Measurements from ENCODE around the gene PAM. TPM values are rescaled to one million over a fixed set of nuclear protein-coding genes. Genes with fewer than 3 reads are reported as not detected.

PAM gene
- polyA plus RNA-seq, 1 donor (not counting 4 experiments of a cell fraction or from before 2014, with no cell fraction given), result 149 TPM

GRCh38 chr5:102933316-102933715 is 178.2 kb downstream of the PAM start:
- no peak for TF ChIP-seq EZH2 (IDR thresholded peaks at IDR 0.05; ENCODE audit: low read length)
- TF ChIP-seq, protein P1, sequence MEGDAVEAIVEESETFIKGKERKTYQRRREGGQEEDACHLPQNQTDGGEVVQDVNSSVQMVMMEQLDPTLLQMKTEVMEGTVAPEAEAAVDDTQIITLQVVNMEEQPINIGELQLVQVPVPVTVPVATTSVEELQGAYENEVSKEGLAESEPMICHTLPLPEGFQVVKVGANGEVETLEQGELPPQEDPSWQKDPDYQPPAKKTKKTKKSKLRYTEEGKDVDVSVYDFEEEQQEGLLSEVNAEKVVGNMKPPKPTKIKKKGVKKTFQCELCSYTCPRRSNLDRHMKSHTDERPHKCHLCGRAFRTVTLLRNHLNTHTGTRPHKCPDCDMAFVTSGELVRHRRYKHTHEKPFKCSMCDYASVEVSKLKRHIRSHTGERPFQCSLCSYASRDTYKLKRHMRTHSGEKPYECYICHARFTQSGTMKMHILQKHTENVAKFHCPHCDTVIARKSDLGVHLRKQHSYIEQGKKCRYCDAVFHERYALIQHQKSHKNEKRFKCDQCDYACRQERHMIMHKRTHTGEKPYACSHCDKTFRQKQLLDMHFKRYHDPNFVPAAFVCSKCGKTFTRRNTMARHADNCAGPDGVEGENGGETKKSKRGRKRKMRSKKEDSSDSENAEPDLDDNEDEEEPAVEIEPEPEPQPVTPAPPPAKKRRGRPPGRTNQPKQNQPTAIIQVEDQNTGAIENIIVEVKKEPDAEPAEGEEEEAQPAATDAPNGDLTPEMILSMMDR (optimal IDR thresholded peaks at IDR 0.05 in 1 of 3, IDR thresholded peaks at IDR 0.05 in 1 of 3, conservative IDR thresholded peaks at IDR 0.05 in 1 of 3; ENCODE audit: extremely low read depth in 1 of 3, insufficient read depth in 2 of 3, low read length in 3 of 3), result no peak
- no peaks in the 10 kb centered on the region for H3K79me2 ChIP-seq (ENCODE audit: control insufficient read depth, insufficient read depth, low read length)
- H3K9me3 ChIP-seq (ENCODE audit: control insufficient read depth, low read depth, low read length), result no peaks in the 10 kb centered on the region
- H3K4me3 ChIP-seq (ENCODE audit: control insufficient read depth in 2 of 3, extremely low read depth in 1 of 3, insufficient read depth in 2 of 3, low read depth in 1 of 3, low read length in 3 of 3), result no peak overlapping the region
- no peak overlapping the region for H3K27ac ChIP-seq (ENCODE audit: control insufficient read depth, insufficient read depth, low read length)
- peaks cover 0 to 3% of the 10 kb centered on the region in 2 experiments for H3K36me3 ChIP-seq (ENCODE audit: control insufficient read depth in 2 of 2, extremely low read depth in 1 of 2, insufficient read depth in 2 of 2, low read length in 2 of 2)
- no peaks in the 10 kb centered on the region for H3K27me3 ChIP-seq (ENCODE audit: control insufficient read depth, extremely low read depth, insufficient read depth, low read length)
- no peaks in the 10 kb centered on the region for H3K9me1 ChIP-seq (ENCODE audit: control insufficient read depth, extremely low read depth, insufficient read depth, low read length)
- H3K4me1 ChIP-seq (ENCODE audit: control insufficient read depth, extremely low read depth, insufficient read depth, low read length), result no peaks in the 10 kb centered on the region
- FAIRE-seq (no peak), DNase-seq (ENCODE audit: low read depth, low spot score) (no peak)
- H3K9ac ChIP-seq (ENCODE audit: control insufficient read depth, extremely low read depth, insufficient read depth, low read length), result no peak overlapping the region
- no peak overlapping the region for H3K4me2 ChIP-seq (ENCODE audit: control insufficient read depth, extremely low read depth, insufficient read depth, low read depth, low read length)
- no peaks in the 10 kb centered on the region for H4K20me1 ChIP-seq (ENCODE audit: control insufficient read depth, extremely low read depth, insufficient read depth, low read length)
- dilution Hi-C loops (cut with MboI; ENCODE audit: extremely low pct_ligation_motif_present, low sequenced_read_pairs), result no loop called here
- H2AFZ ChIP-seq (ENCODE audit: control insufficient read depth, low read length), result no peak overlapping the region

- H3K4me3 ChIP-seq (ENCODE audit: control insufficient read depth in 2 of 3, extremely low read depth in 1 of 3, insufficient read depth in 2 of 3, low read depth in 1 of 3, low read length in 3 of 3), result no peak overlapping the region
- no peak overlapping the region for H2AFZ ChIP-seq (ENCODE audit: control insufficient read depth, low read length)
- FAIRE-seq, result no peak
- no peaks in the 10 kb centered on the region for H3K79me2 ChIP-seq (ENCODE audit: control insufficient read depth, insufficient read depth, low read length)
- no peaks in the 10 kb centered on the region for H4K20me1 ChIP-seq (ENCODE audit: control insufficient read depth, extremely low read depth, insufficient read depth, low read length)
- H3K27me3 ChIP-seq (ENCODE audit: control insufficient read depth, extremely low read depth, insufficient read depth, low read length), result no peaks in the 10 kb centered on the region
- no peak overlapping the region for H3K9ac ChIP-seq (ENCODE audit: control insufficient read depth, extremely low read depth, insufficient read depth, low read length)
- no peaks in the 10 kb centered on the region for H3K9me3 ChIP-seq (ENCODE audit: control insufficient read depth, low read depth, low read length)
- H3K4me2 ChIP-seq (ENCODE audit: control insufficient read depth, extremely low read depth, insufficient read depth, low read depth, low read length), result no peak overlapping the region
- H3K36me3 ChIP-seq (ENCODE audit: control insufficient read depth in 2 of 2, extremely low read depth in 1 of 2, insufficient read depth in 2 of 2, low read length in 2 of 2), result peaks cover 0 to 3% of the 10 kb centered on the region in 2 experiments
- H3K9me1 ChIP-seq (ENCODE audit: control insufficient read depth, extremely low read depth, insufficient read depth, low read length), result no peaks in the 10 kb centered on the region
- no peak for DNase-seq (ENCODE audit: low read depth, low spot score)
- dilution Hi-C loops (cut with MboI; ENCODE audit: extremely low pct_ligation_motif_present, low sequenced_read_pairs), result no loop called here
- TF ChIP-seq, protein P1 (optimal IDR thresholded peaks at IDR 0.05 in 1 of 3, IDR thresholded peaks at IDR 0.05 in 1 of 3, conservative IDR thresholded peaks at IDR 0.05 in 1 of 3; ENCODE audit: extremely low read depth in 1 of 3, insufficient read depth in 2 of 3, low read length in 3 of 3), result no peak
- no peak for TF ChIP-seq EZH2 (IDR thresholded peaks at IDR 0.05; ENCODE audit: low read length)
- H3K27ac ChIP-seq (ENCODE audit: control insufficient read depth, insufficient read depth, low read length), result no peak overlapping the region
- H3K4me1 ChIP-seq (ENCODE audit: control insufficient read depth, extremely low read depth, insufficient read depth, low read length), result no peaks in the 10 kb centered on the region
These were observed 178.8 kb downstream of the PAM start for GRCh38 chr5:102933721-102934459.
